GM23338 (cell line): ENCODE measurements around the gene NAE1. TPM values are rescaled to one million over a fixed set of nuclear protein-coding genes. Genes with fewer than 3 reads are reported as not detected.

Source experiments
- ATAC-seq: fragments of 200-7000 bp; cut with Tn5 transposase; 3 replicates; pipeline ENCODE4 v1.9.1; 2020
- DNase-seq: peaks from one replicate; pipeline ENCODE4 v3.0.0-alpha.2; 2015; ENCODE audit warnings: low spot score
- H2AFZ ChIP-seq: fragments of 200-600 bp; sonication (generic); 2 replicates; pipeline ENCODE4 v1.8.0; 2016; ENCODE audit warnings: antibody characterized with exemption, mild to moderate bottlenecking, moderate library complexity
- H3F3A ChIP-seq: fragments of 200-600 bp; sonication (generic); replicated peaks from 2 replicates; pipeline ENCODE4 v1.8.0; 2017; ENCODE audit warnings: antibody characterized with exemption, mixed run types, low read depth
- H3K27ac ChIP-seq: fragments of 200-600 bp; sonication (generic); 2 replicates; pipeline ENCODE4 v1.6.1; 2016; ENCODE audit warnings: low read depth
- H3K27me3 ChIP-seq: fragments of 200-600 bp; sonication (generic); 2 replicates; pipeline ENCODE4 v1.8.0; 2016; ENCODE audit warnings: mild to moderate bottlenecking, mixed run types, moderate library complexity; ENCODE audit not compliant: insufficient read depth
- H3K36me3 ChIP-seq: fragments of 200-600 bp; sonication (generic); 2 replicates; pipeline ENCODE4 v1.8.0; 2016; ENCODE audit warnings: mild to moderate bottlenecking; ENCODE audit not compliant: insufficient read depth
- H3K4me1 ChIP-seq: fragments of 200-600 bp; sonication (generic); 2 replicates; pipeline ENCODE4 v1.8.0; 2016; ENCODE audit warnings: mild to moderate bottlenecking, moderate library complexity; ENCODE audit not compliant: insufficient read depth
- H3K4me2 ChIP-seq: fragments of 200-600 bp; sonication (generic); 2 replicates; pipeline ENCODE4 v1.7.1; 2017; ENCODE audit warnings: mixed run types
- H3K4me3 ChIP-seq: fragments of 200-600 bp; sonication (generic); 2 replicates; pipeline ENCODE4 v1.6.1; 2016; ENCODE audit warnings: mixed run types
- H3K79me2 ChIP-seq: fragments of 200-600 bp; sonication (generic); replicated peaks from 2 replicates; pipeline ENCODE4 v1.8.0; 2017; ENCODE audit warnings: mild to moderate bottlenecking; ENCODE audit not compliant: insufficient read depth
- H3K9me2 ChIP-seq: fragments of 200-600 bp; sonication (generic); 2 replicates; pipeline ENCODE4 v1.8.0; 2017; ENCODE audit not compliant: insufficient read depth
- H4K20me1 ChIP-seq: fragments of 200-600 bp; sonication (generic); replicated peaks from 2 replicates; pipeline ENCODE4 v1.8.0; 2017; ENCODE audit warnings: mild to moderate bottlenecking; ENCODE audit not compliant: insufficient read depth
- H3K27ac Mint-ChIP-seq: 2 replicates; pipeline ENCODE4 v1.8.0; 2020; ENCODE audit warnings: inconsistent platforms, mild to moderate bottlenecking, moderate library complexity, mixed read lengths
- H3K27me3 Mint-ChIP-seq: 3 replicates; pipeline ENCODE4 v1.8.0; 2022; ENCODE audit warnings: low read depth, mild to moderate bottlenecking, moderate library complexity, mixed read lengths, inconsistent platforms; ENCODE audit not compliant: insufficient read depth, poor library complexity
- H3K36me3 Mint-ChIP-seq: 3 replicates; pipeline ENCODE4 v1.8.0; 2021; ENCODE audit warnings: low read depth, mild to moderate bottlenecking, inconsistent platforms, moderate library complexity, mixed read lengths
- H3K4me1 Mint-ChIP-seq: 3 replicates; pipeline ENCODE4 v1.8.0; 2020; ENCODE audit warnings: mild to moderate bottlenecking, inconsistent platforms, mixed read lengths
- H3K4me3 Mint-ChIP-seq: 3 replicates; pipeline ENCODE4 v1.8.0; 2021; ENCODE audit warnings: moderate library complexity, mild to moderate bottlenecking, inconsistent platforms, mixed read lengths
- H3K9me3 Mint-ChIP-seq: 3 replicates; pipeline ENCODE4 v1.8.0; 2020; ENCODE audit warnings: moderate library complexity, mild to moderate bottlenecking, inconsistent platforms, mixed read lengths
- EZH2 ChIP-seq: fragments of 200-600 bp; sonication (generic); IDR thresholded peaks from one replicate; pipeline ENCODE4 v1.8.0; 2017; ENCODE audit warnings: antibody characterized with exemption, mild to moderate bottlenecking, low read depth; ENCODE audit not compliant: unreplicated experiment
- EZH2phosphoT487 ChIP-seq: fragments of 200-600 bp; sonication (generic); IDR thresholded peaks from one replicate; pipeline ENCODE4 v1.8.1; 2018; ENCODE audit warnings: antibody characterized with exemption; ENCODE audit not compliant: unreplicated experiment
- JUNB ChIP-seq: IDR thresholded peaks from one replicate; pipeline ENCODE4 v1.6.1; 2016; ENCODE audit warnings: antibody characterized with exemption; ENCODE audit not compliant: unreplicated experiment
- NANOG ChIP-seq: IDR thresholded peaks from 2 replicates; pipeline ENCODE4 v1.6.1; 2016; ENCODE audit warnings: antibody characterized with exemption, borderline replicate concordance
- POLR2AphosphoS5 ChIP-seq: IDR thresholded peaks from 2 replicates; pipeline ENCODE4 v1.6.1; 2016; ENCODE audit warnings: antibody characterized with exemption, low read depth
- STAT1 ChIP-seq: IDR thresholded peaks from one replicate; pipeline ENCODE4 v1.6.1; 2016; ENCODE audit warnings: antibody characterized with exemption; ENCODE audit not compliant: unreplicated experiment
- ZNF114 ChIP-seq: fragments of 250-450 bp; sonication (Bioruptor Pico); IDR thresholded peaks from 2 replicates; pipeline ENCODE4 v1.5.0; 2020; ENCODE audit warnings: mild to moderate bottlenecking, moderate library complexity
- ZNF331 ChIP-seq: fragments of 250-450 bp; sonication (Bioruptor Pico); IDR thresholded peaks from 2 replicates; pipeline ENCODE4 v1.5.0; 2020; ENCODE audit warnings: low read depth, mild to moderate bottlenecking, moderate library complexity
- polyA plus RNA-seq: library from polyadenylated mRNA; unstranded; fragments of >200 nt; fragmentation: Nextera tagmentation; extraction: Ambion mirVana; gene quantifications from 2 replicates; pipeline ENCODE4 v1.2.1, GENCODE V29; 2016
- total RNA-seq: library from RNA; depleted of rRNA; stranded (reverse); fragments of >200 nt; shearing (Covaris generic); gene quantifications from 2 replicates; pipeline ENCODE4 v1.2.3, GENCODE V29; 2014
- TF ChIP-seq, protein P1 (sequence below), 2 experiments: fragments of 200-600 bp in 1 of 2; sonication (generic) in 1 of 2; conservative IDR thresholded peaks; 2 replicates each; pipeline versions ENCODE4 v1.5.1 to v1.6.1; 2016 to 2017; ENCODE audit warnings: antibody characterized with exemption in 2 of 2, low read depth in 2 of 2, mild to moderate bottlenecking in 2 of 2, moderate library complexity in 1 of 2
- TF ChIP-seq, protein P2 (sequence below): IDR thresholded peaks from one replicate; pipeline ENCODE4 v1.6.1; 2018; ENCODE audit warnings: antibody characterized with exemption; ENCODE audit not compliant: unreplicated experiment
- TF ChIP-seq, protein P3 (sequence below): fragments of 250-450 bp; sonication (Bioruptor Pico); IDR thresholded peaks from 2 replicates; pipeline ENCODE4 v1.5.0; 2020; ENCODE audit warnings: mild to moderate bottlenecking, moderate library complexity
- TF ChIP-seq, protein P4 (sequence below): IDR thresholded peaks from 2 replicates; pipeline ENCODE4 v1.6.1; 2016; ENCODE audit warnings: antibody characterized with exemption

The NAE1 gene
- total and polyA plus RNA-seq, 2 experiments from 2014 or later: 139 to 209 TPM

DNA sequence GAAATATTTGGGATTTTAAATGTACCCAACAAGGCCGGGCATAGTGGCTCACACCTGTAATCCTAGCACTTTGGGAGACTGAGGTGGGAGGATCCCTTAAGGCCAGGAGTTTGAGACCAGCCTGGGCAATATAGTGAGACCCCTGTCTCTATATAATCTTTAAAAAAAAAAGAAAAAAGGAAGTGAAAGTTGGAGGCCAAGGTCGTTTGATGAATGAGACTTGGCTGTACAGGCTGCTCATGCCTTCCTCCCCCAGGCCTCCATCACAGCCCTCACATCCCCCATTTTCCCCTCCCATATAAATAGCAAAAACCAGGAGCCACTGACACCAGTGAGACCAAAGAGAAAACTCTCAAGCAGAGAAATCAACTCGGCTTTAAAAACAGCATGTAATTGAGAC is 10.1 kb upstream of the NAE1 start:
- no peak for DNase-seq
- Histone ChIP-seq H3K27me3 (peaks cover 37% of the 10 kb centered on the region), H2AFZ (no peak overlapping the region), H3K27ac (no peak overlapping the region), H3K4me1 (no peaks in the 10 kb centered on the region; the same call in 1 of the 2 replicates), H4K20me1 (no peaks in the 10 kb centered on the region), H3K9me2 (no peaks in the 10 kb centered on the region; the same call in 1 of the 2 replicates), H3K4me3 (no peak overlapping the region), H3K36me3 (no peaks in the 10 kb centered on the region), H3K4me2 (no peak overlapping the region), H3F3A (0 out of 2 replicates have a peak, but pooled peaks cover 6% of the 10 kb centered on the region), H3K79me2 (no peaks in the 10 kb centered on the region)
- Mint-ChIP-seq H3K4me1 (peaks cover 10% of the 10 kb centered on the region; the same call in 2 of the 3 replicates), H3K9me3 (no peaks in the 10 kb centered on the region; the same call in 2 of the 3 replicates), H3K36me3 (no peaks in the 10 kb centered on the region), H3K27ac (no peak overlapping the region), H3K4me3 (no peak overlapping the region), H3K27me3 (peaks cover 32% of the 10 kb centered on the region)
- TF ChIP-seq, protein P1, sequence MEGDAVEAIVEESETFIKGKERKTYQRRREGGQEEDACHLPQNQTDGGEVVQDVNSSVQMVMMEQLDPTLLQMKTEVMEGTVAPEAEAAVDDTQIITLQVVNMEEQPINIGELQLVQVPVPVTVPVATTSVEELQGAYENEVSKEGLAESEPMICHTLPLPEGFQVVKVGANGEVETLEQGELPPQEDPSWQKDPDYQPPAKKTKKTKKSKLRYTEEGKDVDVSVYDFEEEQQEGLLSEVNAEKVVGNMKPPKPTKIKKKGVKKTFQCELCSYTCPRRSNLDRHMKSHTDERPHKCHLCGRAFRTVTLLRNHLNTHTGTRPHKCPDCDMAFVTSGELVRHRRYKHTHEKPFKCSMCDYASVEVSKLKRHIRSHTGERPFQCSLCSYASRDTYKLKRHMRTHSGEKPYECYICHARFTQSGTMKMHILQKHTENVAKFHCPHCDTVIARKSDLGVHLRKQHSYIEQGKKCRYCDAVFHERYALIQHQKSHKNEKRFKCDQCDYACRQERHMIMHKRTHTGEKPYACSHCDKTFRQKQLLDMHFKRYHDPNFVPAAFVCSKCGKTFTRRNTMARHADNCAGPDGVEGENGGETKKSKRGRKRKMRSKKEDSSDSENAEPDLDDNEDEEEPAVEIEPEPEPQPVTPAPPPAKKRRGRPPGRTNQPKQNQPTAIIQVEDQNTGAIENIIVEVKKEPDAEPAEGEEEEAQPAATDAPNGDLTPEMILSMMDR (conservative IDR thresholded peaks at IDR 0.05; ENCODE audit: low read depth in 2 of 2): no peak
- TF ChIP-seq NANOG (no peak), POLR2AphosphoS5 (no peak), JUNB (no peak), EZH2phosphoT487 (no peak), ZNF114 (CRISPR knock-in tag) (no peak), STAT1 (no peak), EZH2 (no peak), ZNF331 (CRISPR knock-in tag) (no peak)
- TF ChIP-seq, protein P2, sequence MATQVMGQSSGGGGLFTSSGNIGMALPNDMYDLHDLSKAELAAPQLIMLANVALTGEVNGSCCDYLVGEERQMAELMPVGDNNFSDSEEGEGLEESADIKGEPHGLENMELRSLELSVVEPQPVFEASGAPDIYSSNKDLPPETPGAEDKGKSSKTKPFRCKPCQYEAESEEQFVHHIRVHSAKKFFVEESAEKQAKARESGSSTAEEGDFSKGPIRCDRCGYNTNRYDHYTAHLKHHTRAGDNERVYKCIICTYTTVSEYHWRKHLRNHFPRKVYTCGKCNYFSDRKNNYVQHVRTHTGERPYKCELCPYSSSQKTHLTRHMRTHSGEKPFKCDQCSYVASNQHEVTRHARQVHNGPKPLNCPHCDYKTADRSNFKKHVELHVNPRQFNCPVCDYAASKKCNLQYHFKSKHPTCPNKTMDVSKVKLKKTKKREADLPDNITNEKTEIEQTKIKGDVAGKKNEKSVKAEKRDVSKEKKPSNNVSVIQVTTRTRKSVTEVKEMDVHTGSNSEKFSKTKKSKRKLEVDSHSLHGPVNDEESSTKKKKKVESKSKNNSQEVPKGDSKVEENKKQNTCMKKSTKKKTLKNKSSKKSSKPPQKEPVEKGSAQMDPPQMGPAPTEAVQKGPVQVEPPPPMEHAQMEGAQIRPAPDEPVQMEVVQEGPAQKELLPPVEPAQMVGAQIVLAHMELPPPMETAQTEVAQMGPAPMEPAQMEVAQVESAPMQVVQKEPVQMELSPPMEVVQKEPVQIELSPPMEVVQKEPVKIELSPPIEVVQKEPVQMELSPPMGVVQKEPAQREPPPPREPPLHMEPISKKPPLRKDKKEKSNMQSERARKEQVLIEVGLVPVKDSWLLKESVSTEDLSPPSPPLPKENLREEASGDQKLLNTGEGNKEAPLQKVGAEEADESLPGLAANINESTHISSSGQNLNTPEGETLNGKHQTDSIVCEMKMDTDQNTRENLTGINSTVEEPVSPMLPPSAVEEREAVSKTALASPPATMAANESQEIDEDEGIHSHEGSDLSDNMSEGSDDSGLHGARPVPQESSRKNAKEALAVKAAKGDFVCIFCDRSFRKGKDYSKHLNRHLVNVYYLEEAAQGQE: no peak
- TF ChIP-seq, protein P3, sequence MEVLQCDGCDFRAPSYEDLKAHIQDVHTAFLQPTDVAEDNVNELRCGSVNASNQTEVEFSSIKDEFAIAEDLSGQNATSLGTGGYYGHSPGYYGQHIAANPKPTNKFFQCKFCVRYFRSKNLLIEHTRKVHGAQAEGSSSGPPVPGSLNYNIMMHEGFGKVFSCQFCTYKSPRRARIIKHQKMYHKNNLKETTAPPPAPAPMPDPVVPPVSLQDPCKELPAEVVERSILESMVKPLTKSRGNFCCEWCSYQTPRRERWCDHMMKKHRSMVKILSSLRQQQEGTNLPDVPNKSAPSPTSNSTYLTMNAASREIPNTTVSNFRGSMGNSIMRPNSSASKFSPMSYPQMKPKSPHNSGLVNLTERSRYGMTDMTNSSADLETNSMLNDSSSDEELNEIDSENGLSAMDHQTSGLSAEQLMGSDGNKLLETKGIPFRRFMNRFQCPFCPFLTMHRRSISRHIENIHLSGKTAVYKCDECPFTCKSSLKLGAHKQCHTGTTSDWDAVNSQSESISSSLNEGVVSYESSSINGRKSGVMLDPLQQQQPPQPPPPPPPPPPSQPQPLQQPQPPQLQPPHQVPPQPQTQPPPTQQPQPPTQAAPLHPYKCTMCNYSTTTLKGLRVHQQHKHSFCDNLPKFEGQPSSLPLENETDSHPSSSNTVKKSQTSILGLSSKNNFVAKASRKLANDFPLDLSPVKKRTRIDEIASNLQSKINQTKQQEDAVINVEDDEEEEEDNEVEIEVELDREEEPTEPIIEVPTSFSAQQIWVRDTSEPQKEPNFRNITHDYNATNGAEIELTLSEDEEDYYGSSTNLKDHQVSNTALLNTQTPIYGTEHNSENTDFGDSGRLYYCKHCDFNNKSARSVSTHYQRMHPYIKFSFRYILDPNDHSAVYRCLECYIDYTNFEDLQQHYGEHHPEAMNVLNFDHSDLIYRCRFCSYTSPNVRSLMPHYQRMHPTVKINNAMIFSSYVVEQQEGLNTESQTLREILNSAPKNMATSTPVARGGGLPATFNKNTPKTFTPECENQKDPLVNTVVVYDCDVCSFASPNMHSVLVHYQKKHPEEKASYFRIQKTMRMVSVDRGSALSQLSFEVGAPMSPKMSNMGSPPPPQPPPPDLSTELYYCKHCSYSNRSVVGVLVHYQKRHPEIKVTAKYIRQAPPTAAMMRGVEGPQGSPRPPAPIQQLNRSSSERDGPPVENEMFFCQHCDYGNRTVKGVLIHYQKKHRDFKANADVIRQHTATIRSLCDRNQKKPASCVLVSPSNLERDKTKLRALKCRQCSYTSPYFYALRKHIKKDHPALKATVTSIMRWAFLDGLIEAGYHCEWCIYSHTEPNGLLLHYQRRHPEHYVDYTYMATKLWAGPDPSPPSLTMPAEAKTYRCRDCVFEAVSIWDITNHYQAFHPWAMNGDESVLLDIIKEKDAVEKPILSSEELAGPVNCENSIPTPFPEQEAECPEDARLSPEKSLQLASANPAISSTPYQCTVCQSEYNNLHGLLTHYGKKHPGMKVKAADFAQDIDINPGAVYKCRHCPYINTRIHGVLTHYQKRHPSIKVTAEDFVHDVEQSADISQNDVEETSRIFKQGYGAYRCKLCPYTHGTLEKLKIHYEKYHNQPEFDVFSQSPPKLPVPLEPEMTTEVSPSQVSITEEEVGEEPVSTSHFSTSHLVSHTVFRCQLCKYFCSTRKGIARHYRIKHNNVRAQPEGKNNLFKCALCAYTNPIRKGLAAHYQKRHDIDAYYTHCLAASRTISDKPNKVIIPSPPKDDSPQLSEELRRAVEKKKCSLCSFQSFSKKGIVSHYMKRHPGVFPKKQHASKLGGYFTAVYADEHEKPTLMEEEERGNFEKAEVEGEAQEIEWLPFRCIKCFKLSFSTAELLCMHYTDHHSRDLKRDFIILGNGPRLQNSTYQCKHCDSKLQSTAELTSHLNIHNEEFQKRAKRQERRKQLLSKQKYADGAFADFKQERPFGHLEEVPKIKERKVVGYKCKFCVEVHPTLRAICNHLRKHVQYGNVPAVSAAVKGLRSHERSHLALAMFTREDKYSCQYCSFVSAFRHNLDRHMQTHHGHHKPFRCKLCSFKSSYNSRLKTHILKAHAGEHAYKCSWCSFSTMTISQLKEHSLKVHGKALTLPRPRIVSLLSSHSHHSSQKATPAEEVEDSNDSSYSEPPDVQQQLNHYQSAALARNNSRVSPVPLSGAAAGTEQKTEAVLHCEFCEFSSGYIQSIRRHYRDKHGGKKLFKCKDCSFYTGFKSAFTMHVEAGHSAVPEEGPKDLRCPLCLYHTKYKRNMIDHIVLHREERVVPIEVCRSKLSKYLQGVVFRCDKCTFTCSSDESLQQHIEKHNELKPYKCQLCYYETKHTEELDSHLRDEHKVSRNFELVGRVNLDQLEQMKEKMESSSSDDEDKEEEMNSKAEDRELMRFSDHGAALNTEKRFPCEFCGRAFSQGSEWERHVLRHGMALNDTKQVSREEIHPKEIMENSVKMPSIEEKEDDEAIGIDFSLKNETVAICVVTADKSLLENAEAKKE (CRISPR knock-in tag): no peak
- TF ChIP-seq, protein P4, sequence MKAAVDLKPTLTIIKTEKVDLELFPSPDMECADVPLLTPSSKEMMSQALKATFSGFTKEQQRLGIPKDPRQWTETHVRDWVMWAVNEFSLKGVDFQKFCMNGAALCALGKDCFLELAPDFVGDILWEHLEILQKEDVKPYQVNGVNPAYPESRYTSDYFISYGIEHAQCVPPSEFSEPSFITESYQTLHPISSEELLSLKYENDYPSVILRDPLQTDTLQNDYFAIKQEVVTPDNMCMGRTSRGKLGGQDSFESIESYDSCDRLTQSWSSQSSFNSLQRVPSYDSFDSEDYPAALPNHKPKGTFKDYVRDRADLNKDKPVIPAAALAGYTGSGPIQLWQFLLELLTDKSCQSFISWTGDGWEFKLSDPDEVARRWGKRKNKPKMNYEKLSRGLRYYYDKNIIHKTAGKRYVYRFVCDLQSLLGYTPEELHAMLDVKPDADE: no peak
- no peak for ATAC-seq
